Fibroblast of skin of left quadriceps (primary cell): Measurements from ENCODE around the gene WDPCP.
A peak's percentile ranks its signal among the peaks of the same experiment; 100 is the strongest.
"Not testable (repeated sequence)": the region's sequence is repeated elsewhere in the genome, so short reads cannot be mapped to it uniquely, and the experiment has no call there.

Source experiments
- DNase-seq, 2 experiments: peaks; one replicate each; pipeline ENCODE4 v3.0.0-alpha.2; 2013; ENCODE audit warnings: low read depth in 2 of 2

Gene WDPCP

GRCh38 chr2:63463142-63463541, 125.1 kb downstream of the WDPCP start:
- DNase-seq, result no peak

GRCh38 chr2:63446658-63447057, 141.6 kb downstream of the WDPCP start:
- no peak for DNase-seq

- no peak for DNase-seq
Measured at GRCh38 chr2:63444565-63445288, 143.6 kb downstream of the WDPCP start.

- DNase-seq, result no peak
Measured at GRCh38 chr2:63440612-63441011, 147.7 kb downstream of the WDPCP start.

GRCh38 chr2:63438181-63438580, 150.1 kb downstream of the WDPCP start:
- no peak for DNase-seq

GRCh38 chr2:63436488-63436887, 151.8 kb downstream of the WDPCP start:
- no peak for DNase-seq

- no peak for DNase-seq
Measured at GRCh38 chr2:63435070-63435469, 153.2 kb downstream of the WDPCP start.

- DNase-seq, result no peak
Measured at GRCh38 chr2:63434024-63435001, 154.0 kb downstream of the WDPCP start.

GRCh38 chr2:63432373-63432772, 155.9 kb downstream of the WDPCP start:
- no peak for DNase-seq

- peak in 1 of 2 experiments; percentile 13 for DNase-seq
Measured at GRCh38 chr2:63425606-63426005, 162.7 kb downstream of the WDPCP start.

GRCh38 chr2:63425079-63425416, 163.2 kb downstream of the WDPCP start:
- DNase-seq, result no peak

- DNase-seq, result no peak
Measured at GRCh38 chr2:63424329-63425078, 163.8 kb downstream of the WDPCP start.

- no peak for DNase-seq
Measured at GRCh38 chr2:63422556-63422955, 165.7 kb downstream of the WDPCP start.

GRCh38 chr2:63408530-63408929, 179.7 kb downstream of the WDPCP start:
- DNase-seq, result no peak

GRCh38 chr2:63406641-63407040, 181.6 kb downstream of the WDPCP start:
- no peak for DNase-seq

- DNase-seq, result no peak
Measured at GRCh38 chr2:63403820-63404219, 184.5 kb downstream of the WDPCP start.

GRCh38 chr2:63402889-63403288, 185.4 kb downstream of the WDPCP start:
- DNase-seq, result not testable (repeated sequence)

GRCh38 chr2:63399156-63399555, 189.1 kb downstream of the WDPCP start:
- DNase-seq, result no peak

- DNase-seq, result no peak
Measured at GRCh38 chr2:63379451-63379850, 208.8 kb downstream of the WDPCP start.

- DNase-seq, result no peak
Measured at GRCh38 chr2:63378589-63378988, 209.7 kb downstream of the WDPCP start.

- DNase-seq, result no peak
Measured at GRCh38 chr2:63374341-63374740, 213.9 kb downstream of the WDPCP start.

- no peak for DNase-seq
Measured at GRCh38 chr2:63372549-63372948, 215.7 kb downstream of the WDPCP start.
